ENCODE measurements around the gene USPL1. TPM values are rescaled to one million over a fixed set of nuclear protein-coding genes. Genes with fewer than 3 reads are reported as not detected.

The USPL1 gene
- total RNA-seq, 1 experiment from 2014 or later: 14.3 TPM

DNA sequence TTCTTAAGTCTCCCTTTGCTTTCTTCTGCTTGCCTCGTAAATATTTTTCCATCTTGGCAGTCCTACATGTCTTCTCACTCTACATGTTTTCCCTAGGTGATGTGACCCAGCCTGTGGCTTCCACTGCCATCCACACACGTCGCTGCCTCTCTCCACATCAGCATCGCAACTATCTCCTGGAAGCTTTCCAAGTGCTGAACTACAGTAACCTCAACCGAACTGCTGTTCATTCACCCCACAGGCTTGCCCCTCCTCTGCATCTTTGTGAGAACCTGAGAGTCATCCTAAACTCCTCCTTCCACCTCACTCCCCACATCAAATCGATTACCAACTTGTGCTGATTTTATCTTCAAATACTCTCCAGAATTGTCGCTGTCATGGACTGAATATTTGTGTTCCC is 41.2 kb upstream of the USPL1 start:
- no peaks in the 10 kb centered on the region for H3K36me3 Mint-ChIP-seq
- H3K27me3 Mint-ChIP-seq (ENCODE audit: low read depth): no peaks in the 10 kb centered on the region
- H3K4me1 Mint-ChIP-seq: peaks cover 4% of the 10 kb centered on the region
- no peak overlapping the region for H3K27ac Mint-ChIP-seq
- no peak for ATAC-seq
- TF ChIP-seq ZNF232 (CRISPR knock-in tag; IDR thresholded peaks at IDR 0.05): no peak
- TF ChIP-seq, protein P1, sequence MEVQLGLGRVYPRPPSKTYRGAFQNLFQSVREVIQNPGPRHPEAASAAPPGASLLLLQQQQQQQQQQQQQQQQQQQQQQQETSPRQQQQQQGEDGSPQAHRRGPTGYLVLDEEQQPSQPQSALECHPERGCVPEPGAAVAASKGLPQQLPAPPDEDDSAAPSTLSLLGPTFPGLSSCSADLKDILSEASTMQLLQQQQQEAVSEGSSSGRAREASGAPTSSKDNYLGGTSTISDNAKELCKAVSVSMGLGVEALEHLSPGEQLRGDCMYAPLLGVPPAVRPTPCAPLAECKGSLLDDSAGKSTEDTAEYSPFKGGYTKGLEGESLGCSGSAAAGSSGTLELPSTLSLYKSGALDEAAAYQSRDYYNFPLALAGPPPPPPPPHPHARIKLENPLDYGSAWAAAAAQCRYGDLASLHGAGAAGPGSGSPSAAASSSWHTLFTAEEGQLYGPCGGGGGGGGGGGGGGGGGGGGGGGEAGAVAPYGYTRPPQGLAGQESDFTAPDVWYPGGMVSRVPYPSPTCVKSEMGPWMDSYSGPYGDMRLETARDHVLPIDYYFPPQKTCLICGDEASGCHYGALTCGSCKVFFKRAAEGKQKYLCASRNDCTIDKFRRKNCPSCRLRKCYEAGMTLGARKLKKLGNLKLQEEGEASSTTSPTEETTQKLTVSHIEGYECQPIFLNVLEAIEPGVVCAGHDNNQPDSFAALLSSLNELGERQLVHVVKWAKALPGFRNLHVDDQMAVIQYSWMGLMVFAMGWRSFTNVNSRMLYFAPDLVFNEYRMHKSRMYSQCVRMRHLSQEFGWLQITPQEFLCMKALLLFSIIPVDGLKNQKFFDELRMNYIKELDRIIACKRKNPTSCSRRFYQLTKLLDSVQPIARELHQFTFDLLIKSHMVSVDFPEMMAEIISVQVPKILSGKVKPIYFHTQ (CRISPR knock-in tag; IDR thresholded peaks at IDR 0.05): no peak
- TF ChIP-seq ZNF263 (CRISPR knock-in tag; IDR thresholded peaks at IDR 0.05; ENCODE audit: low read depth): no peak
- TF ChIP-seq, protein P2, sequence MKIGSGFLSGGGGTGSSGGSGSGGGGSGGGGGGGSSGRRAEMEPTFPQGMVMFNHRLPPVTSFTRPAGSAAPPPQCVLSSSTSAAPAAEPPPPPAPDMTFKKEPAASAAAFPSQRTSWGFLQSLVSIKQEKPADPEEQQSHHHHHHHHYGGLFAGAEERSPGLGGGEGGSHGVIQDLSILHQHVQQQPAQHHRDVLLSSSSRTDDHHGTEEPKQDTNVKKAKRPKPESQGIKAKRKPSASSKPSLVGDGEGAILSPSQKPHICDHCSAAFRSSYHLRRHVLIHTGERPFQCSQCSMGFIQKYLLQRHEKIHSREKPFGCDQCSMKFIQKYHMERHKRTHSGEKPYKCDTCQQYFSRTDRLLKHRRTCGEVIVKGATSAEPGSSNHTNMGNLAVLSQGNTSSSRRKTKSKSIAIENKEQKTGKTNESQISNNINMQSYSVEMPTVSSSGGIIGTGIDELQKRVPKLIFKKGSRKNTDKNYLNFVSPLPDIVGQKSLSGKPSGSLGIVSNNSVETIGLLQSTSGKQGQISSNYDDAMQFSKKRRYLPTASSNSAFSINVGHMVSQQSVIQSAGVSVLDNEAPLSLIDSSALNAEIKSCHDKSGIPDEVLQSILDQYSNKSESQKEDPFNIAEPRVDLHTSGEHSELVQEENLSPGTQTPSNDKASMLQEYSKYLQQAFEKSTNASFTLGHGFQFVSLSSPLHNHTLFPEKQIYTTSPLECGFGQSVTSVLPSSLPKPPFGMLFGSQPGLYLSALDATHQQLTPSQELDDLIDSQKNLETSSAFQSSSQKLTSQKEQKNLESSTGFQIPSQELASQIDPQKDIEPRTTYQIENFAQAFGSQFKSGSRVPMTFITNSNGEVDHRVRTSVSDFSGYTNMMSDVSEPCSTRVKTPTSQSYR (CRISPR knock-in tag; IDR thresholded peaks at IDR 0.05): no peak
- TF ChIP-seq NFE2L1 (CRISPR knock-in tag; IDR thresholded peaks at IDR 0.05): no peak
- TF ChIP-seq, protein P3, sequence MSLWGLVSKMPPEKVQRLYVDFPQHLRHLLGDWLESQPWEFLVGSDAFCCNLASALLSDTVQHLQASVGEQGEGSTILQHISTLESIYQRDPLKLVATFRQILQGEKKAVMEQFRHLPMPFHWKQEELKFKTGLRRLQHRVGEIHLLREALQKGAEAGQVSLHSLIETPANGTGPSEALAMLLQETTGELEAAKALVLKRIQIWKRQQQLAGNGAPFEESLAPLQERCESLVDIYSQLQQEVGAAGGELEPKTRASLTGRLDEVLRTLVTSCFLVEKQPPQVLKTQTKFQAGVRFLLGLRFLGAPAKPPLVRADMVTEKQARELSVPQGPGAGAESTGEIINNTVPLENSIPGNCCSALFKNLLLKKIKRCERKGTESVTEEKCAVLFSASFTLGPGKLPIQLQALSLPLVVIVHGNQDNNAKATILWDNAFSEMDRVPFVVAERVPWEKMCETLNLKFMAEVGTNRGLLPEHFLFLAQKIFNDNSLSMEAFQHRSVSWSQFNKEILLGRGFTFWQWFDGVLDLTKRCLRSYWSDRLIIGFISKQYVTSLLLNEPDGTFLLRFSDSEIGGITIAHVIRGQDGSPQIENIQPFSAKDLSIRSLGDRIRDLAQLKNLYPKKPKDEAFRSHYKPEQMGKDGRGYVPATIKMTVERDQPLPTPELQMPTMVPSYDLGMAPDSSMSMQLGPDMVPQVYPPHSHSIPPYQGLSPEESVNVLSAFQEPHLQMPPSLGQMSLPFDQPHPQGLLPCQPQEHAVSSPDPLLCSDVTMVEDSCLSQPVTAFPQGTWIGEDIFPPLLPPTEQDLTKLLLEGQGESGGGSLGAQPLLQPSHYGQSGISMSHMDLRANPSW (CRISPR knock-in tag; conservative IDR thresholded peaks at IDR 0.05; ENCODE audit: low read depth): no peak
- no peaks in the 10 kb centered on the region for H3K9me3 Mint-ChIP-seq
- no peak for DNase-seq (ENCODE audit: low spot score)
- ChIA-PET POLR2A (no interaction called here), CTCF (interaction anchor here (0.7 to 1.1 kb wide), 2 partner anchors 123 to 444 kb away, joined by 3 to 6 read pairs; no protein-coding TSS in a partner anchor)
- no peak overlapping the region for H3K4me3 Mint-ChIP-seq

DNA sequence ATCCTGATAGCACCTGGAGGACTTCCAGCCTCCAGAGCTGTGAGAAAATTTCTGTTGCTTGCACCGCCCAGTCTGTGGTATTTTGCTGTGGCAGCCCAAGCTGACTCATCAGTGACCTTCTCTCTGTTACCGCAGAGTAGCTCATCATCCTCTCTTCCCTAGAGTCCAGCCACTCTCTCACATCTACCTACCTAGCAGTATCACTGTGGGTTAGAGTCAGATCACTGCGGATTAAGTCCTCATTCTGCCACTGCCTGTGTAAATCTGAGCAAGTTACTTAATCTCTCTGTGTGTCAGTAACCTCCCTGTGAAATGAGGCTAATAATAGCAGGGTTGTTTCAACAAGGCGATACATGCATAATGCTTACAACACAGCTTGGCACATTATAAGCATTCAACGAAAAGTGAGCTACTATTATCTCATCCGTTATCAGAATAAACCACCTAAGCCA is 40.3 kb upstream of the USPL1 start:
- no peaks in the 10 kb centered on the region for H3K27me3 Mint-ChIP-seq (ENCODE audit: low read depth)
- H3K9me3 Mint-ChIP-seq: no peaks in the 10 kb centered on the region
- CTCF ChIA-PET: interaction anchor here (1.1 kb wide), 1 partner anchor 444 kb away, joined by 3 read pairs; no protein-coding TSS in a partner anchor
- H3K36me3 Mint-ChIP-seq: no peaks in the 10 kb centered on the region
- DNase-seq (ENCODE audit: low spot score) (no peak), ATAC-seq (no peak)
- POLR2A ChIA-PET: no interaction called here
- H3K27ac Mint-ChIP-seq: no peak overlapping the region
- H3K4me3 Mint-ChIP-seq: no peak overlapping the region
- TF ChIP-seq, protein P4, sequence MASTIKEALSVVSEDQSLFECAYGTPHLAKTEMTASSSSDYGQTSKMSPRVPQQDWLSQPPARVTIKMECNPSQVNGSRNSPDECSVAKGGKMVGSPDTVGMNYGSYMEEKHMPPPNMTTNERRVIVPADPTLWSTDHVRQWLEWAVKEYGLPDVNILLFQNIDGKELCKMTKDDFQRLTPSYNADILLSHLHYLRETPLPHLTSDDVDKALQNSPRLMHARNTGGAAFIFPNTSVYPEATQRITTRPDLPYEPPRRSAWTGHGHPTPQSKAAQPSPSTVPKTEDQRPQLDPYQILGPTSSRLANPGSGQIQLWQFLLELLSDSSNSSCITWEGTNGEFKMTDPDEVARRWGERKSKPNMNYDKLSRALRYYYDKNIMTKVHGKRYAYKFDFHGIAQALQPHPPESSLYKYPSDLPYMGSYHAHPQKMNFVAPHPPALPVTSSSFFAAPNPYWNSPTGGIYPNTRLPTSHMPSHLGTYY (CRISPR knock-in tag; IDR thresholded peaks at IDR 0.05): no peak
- TF ChIP-seq MXD4 (CRISPR knock-in tag; IDR thresholded peaks at IDR 0.05; ENCODE audit: borderline replicate concordance): no peak
- no peak for TF ChIP-seq SP1 (CRISPR knock-in tag; conservative IDR thresholded peaks at IDR 0.05)
- no peak for TF ChIP-seq NFATC4 (CRISPR knock-in tag; IDR thresholded peaks at IDR 0.05)
- TF ChIP-seq, protein P5, sequence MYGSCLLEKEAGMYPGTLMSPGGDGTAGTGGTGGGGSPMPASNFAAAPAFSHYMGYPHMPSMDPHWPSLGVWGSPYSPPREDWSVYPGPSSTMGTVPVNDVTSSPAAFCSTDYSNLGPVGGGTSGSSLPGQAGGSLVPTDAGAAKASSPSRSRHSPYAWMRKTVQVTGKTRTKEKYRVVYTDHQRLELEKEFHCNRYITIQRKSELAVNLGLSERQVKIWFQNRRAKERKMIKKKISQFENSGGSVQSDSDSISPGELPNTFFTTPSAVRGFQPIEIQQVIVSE (CRISPR knock-in tag; IDR thresholded peaks at IDR 0.05; ENCODE audit: borderline replicate concordance): no peak
- no peak for TF ChIP-seq ZNF138 (CRISPR knock-in tag; conservative IDR thresholded peaks at IDR 0.05)
- TF ChIP-seq NFYB (CRISPR knock-in tag; conservative IDR thresholded peaks at IDR 0.05; ENCODE audit: low read depth): no peak
- H3K4me1 Mint-ChIP-seq: peaks cover 3% of the 10 kb centered on the region

Data from WTC11 (cell line).